LHCN-M2 (cell line): ENCODE results near the gene PYGB. TPM values are rescaled to one million over a fixed set of nuclear protein-coding genes. Genes with fewer than 3 reads are reported as not detected.

ENCODE experiments used
- DNase-seq: peaks from one replicate; pipeline ENCODE4 v3.0.0-alpha.2; 2012; ENCODE audit warnings: low read depth
- total RNA-seq: library from RNA; depleted of rRNA; stranded (reverse); fragments of >200 nt; gene quantifications from 2 replicates; pipeline ENCODE4 v1.2.3, GENCODE V29; 2014; rRNA removed

Gene PYGB
- total RNA-seq, 1 experiment from 2014 or later, result 149 TPM

DNA sequence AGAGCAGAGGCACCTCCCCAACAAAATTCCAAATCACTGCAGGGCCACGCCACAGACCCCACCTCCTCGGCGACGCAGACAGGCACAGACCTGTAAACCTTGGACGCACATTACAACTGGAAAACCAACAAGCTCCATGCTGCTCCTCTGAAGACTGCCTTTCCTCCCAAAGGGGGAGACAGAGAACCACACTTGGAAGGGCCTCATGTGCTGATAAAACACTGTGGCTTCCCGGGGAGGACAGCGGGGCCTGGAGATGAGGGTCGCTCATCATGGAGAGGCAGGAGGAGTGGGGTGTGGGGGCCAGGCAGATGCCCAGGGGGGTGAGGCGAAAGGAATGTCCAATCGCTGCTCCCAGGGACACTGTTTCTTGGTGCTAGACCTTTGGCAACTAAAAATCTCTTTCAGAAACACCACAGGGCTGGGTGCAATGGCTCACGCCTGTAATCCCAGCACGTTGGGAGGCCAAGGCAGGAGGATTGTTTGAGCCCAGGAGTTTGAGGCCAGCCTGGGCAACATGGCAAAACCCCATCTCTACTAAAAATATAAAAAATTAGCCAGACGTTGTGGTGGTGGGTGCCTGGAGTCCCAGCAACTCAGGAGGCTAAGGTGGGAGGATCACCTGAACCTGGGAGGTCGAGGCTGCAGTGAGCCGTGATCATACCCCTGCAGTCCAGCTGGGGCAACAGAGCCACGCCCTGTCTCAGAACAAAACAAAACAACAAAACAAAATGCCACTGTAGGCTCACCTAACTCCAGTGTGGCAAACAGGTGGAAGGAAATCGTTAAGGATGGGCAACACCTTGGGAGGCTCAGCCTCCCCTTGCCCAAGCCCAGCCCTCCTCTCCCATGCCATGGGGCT lies 88.9 kb downstream of the PYGB start:
- peak; percentile 18 for DNase-seq

DNA sequence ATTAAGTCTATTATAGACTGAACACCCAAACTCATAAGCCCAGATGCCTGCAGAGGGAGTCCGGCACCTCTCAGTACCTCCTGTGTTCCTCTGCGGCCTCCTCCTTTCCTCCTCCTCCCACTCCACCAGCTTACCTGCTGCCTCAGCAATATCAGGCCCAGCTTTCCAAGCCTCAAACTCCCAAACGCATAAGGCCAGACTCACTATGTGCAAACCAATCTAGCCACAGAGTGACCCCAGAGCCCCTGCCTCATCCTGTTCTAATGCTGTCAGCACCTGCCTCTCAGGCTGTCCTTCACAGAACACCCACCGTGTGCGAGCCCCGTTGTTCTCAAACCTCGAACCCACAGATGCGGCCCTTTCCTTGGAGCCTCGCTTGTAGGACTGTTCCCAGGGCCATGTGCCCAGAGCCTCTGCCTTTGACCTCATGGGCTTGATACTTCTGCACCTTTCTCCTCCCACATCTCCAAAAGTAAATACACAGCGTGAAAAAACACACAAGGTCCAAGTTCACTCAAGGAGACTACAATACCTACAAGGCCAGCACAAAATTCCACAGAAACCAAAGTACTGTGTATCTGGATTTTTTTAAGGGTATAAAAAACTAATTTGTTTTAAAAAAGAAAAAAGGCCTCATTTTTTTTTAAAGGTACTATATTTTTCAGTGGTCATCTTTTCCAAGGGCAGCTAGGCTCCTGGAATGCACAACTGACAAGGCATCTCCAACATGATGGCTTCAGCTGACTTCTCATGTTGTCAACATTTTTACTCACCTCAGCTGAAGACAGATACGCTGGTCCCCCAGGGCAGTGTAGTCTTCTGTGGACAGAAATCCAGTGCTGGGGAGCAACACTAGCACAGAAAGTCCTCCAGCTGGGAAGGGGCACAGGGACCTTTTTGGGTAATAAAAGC lies 90.5 kb downstream of the PYGB start:
- no peak for DNase-seq

DNA sequence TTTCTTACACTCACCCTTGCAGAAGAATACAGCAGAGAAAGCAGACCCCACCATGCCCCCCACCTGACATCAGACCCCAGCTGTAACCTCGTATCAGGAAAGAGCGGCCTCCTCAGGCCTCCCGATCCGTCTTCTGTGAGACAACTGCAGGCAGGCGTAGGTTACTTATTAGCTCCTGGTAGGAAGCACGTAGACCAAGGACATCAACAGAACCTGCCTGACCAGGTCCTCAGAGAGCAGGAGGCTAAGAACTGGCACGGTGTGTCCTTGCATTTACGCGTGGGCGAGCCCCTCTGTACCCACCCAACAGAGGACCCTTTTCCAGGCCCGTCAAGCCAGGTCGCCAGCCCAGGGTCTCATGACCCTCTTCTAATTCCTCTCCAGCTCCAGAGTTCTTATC lies 91.7 kb downstream of the PYGB start:
- no peak for DNase-seq

DNA sequence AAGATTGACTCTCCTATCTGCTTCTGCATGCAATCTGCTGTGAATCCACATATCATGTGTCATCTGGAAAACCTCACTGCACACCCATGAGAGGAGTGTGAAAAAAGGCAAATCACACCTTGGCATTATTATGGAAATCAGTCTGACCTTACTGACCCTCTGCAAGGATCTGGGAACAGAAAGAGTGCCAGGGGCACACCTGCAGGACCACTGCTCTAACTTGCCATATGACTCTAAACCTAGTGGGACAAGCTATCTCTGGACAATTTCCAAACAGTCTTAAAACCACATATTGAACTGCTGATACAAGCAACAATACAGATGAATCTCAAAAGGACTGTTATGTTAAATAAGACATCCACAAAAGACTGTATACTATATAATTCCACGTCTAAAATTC lies 92.5 kb downstream of the PYGB start:
- DNase-seq, result no peak

DNA sequence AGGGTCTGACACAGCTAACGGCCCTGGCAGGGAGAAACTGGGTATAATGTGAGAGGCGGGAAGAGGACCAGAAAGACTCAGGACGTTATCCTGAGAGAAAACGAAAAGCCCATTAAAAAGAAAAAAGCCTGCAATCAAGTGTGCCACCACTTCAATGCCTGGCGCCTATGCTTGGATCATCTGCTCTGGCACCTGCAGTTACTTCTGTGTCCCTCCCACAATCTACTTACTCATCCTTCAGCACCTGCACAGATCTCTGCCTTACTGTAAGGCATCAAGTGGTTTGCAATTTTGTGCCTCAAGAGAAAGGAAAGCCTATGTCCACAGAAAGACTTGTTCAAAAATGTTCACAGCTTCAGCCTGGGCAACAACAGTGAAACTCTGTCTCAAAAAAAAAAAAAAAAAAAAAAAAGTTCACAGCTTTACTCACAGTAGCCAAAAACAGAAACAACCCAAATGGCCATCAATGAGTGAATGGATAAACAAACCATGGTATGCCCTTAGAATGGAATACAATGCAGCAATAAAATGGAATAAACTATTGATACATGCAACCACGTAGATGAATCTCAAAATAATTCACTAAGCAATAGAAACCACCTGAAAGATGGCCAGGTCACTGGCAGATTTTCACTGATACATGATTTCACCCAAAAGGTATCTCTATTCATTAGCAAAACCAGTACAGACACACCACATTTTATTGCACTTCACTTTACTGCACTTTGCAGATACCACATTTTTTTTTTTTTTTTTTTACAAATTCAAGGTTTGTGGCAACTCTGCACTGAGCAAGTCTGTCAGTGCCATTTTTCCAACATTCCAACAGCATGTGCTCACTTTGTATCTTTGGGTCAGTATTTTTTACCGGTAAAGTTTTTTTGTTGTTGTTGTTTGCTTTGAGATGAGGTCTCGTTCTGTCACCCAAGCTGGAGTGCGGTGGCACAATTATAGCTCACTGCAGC lies 94.1 kb downstream of the PYGB start:
- no peak for DNase-seq

DNA sequence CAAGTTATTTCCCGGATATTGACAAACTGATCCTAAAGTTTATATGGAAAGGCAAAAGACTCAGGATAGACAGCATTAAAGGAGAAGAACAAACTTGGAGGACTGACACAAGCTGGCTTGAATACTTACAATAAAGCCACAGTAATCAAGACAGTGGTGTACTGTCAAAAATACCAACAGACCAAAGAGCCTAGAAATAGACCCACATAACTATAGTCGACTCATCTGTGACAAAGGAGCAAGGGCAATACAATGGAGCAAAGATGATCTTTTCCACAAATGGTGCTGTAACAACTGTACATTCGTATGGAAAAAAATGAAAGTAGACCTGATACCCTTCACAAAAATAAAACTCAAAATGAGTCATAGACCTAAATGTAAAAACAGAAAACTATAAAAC lies 96.7 kb downstream of the PYGB start:
- DNase-seq, result peak; percentile 52

DNA sequence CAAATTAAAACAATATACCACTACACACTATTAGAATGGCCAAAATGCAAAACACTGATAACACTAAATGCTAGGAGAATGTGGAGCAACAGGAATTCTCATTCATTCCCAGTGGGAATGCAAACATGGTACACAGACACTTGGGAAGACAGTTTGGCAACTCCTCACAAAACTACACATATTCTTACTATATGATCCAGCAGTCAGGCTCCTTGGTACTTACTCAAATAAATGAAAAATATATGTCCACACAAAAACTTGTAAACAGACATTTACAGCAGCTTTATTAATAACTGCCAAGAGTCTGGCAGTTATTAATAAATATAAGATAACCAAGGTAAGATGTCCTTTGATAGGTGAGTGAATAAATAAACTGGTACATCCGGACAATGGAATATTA lies 97.8 kb downstream of the PYGB start:
- DNase-seq, result no peak

DNA sequence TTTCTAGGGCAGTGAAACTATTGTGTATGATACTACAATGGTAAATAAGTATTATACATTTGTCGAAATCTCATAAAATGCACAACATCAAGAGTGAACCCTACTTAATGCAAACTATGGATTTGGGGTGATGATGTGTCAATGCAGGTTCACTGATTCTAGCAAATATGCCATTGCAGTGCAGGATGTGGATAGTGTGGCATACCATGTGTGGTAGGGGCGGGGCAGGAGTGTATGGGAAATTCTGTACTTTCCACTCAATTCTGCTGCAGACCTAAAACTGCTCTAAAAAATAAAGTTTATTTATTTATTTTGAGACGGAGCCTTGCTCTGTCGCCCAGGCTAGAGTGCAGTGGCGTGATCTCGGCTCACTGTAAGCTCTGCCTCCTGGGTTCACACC lies 98.5 kb downstream of the PYGB start:
- DNase-seq, result no peak

Other genes starting within 250 kb of the PYGB start
- gene ACSS1, start 189.9 kb upstream of the PYGB start, total RNA-seq, result 0.58 and 0.75 TPM in 2 replicates
- 0.51 TPM in 1 of 2 replicates, not detected in the other for gene VSX1, start 165.9 kb upstream of the PYGB start, total RNA-seq
- gene ENTPD6, start 52.4 kb upstream of the PYGB start, total RNA-seq, result 53.7 and 57.9 TPM in 2 replicates
- 47.8 and 48.8 TPM in 2 replicates for gene ABHD12, start 142.8 kb downstream of the PYGB start, total RNA-seq
- 24.4 and 31.1 TPM in 2 replicates for gene GINS1, start 159.6 kb downstream of the PYGB start, total RNA-seq